Fibroblast of lung (primary cell): ENCODE data around the gene ZFP64.
"Not testable (repeated sequence)": the region's sequence is repeated elsewhere in the genome, so short reads cannot be mapped to it uniquely, and the experiment has no call there.

Experiments
- EZH2 ChIP-seq: IDR thresholded peaks from 2 replicates; pipeline ENCODE4 v1.5.1; 2012; ENCODE audit warnings: low read length, control low read depth, mild to moderate bottlenecking; ENCODE audit errors: missing control alignments
- TF ChIP-seq, protein P1 (sequence below), 2 donors: IDR thresholded peaks in 1 of 2; conservative IDR thresholded peaks in 1 of 2; 1 replicate in 1 of 2; 2 replicates in 1 of 2; pipeline ENCODE4 v1.5.1; 2011 to 2012; ENCODE audit warnings: low read length in 2 of 2, control low read depth in 1 of 2, inconsistent platforms in 1 of 2, low read depth in 1 of 2, mild to moderate bottlenecking in 1 of 2

DNA sequence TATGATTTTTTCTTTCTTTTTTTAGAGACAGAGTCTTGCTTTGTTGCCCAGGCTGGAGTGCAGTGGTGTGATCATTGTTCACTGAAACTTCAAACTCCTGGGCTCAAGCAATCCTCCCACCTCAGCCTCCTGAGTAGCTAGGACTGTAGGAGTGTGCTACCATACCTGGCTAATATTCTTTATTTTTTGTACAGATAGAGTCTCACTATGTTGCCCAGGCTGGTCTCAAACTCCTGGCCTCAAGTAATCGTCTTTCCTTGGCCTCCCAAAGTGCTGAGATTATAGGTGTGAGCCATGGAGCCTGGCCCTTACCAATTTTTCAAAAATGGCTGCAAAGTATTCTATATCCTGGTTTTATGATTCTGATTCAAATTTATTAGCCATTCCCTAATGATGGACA is 37.8 kb upstream of the ZFP64 start:
- TF ChIP-seq, protein P1, sequence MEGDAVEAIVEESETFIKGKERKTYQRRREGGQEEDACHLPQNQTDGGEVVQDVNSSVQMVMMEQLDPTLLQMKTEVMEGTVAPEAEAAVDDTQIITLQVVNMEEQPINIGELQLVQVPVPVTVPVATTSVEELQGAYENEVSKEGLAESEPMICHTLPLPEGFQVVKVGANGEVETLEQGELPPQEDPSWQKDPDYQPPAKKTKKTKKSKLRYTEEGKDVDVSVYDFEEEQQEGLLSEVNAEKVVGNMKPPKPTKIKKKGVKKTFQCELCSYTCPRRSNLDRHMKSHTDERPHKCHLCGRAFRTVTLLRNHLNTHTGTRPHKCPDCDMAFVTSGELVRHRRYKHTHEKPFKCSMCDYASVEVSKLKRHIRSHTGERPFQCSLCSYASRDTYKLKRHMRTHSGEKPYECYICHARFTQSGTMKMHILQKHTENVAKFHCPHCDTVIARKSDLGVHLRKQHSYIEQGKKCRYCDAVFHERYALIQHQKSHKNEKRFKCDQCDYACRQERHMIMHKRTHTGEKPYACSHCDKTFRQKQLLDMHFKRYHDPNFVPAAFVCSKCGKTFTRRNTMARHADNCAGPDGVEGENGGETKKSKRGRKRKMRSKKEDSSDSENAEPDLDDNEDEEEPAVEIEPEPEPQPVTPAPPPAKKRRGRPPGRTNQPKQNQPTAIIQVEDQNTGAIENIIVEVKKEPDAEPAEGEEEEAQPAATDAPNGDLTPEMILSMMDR (conservative IDR thresholded peaks at IDR 0.05 in 1 of 2, IDR thresholded peaks at IDR 0.05 in 1 of 2; ENCODE audit: low read depth in 1 of 2, low read length in 2 of 2): not testable (repeated sequence)
- not testable (repeated sequence) for TF ChIP-seq EZH2
